SK-N-SH (cell line): ENCODE results near the gene COL5A1. TPM values are rescaled to one million over a fixed set of nuclear protein-coding genes. Genes with fewer than 3 reads are reported as not detected.

Experiments used
- CTCF ChIA-PET: fragments of 300-600, 350-600 bp; formaldehyde crosslinking; extraction: SDS; loops from one replicate; lab custom pipeline; 2021; lab: Yijun Ruan, JAX
- POLR2A ChIA-PET: fragments of 350-600 bp; sonication (Branson Sonifier 250); formaldehyde crosslinking; extraction: SDS; loops from one replicate; lab custom pipeline; 2020; ENCODE audit warnings: antibody characterized with exemption, inconsistent platforms; lab: Yijun Ruan, JAX
- DNase-seq: peaks from one replicate; pipeline ENCODE4 v3.0.0; 2012
- H2AFZ ChIP-seq: fragments of 200-600 bp; sonication (generic); 2 replicates; pipeline ENCODE4 v1.8.1; 2016; ENCODE audit warnings: antibody characterized with exemption, mild to moderate bottlenecking, low read depth
- H3F3A ChIP-seq: fragments of 200-600 bp; sonication (generic); replicated peaks from 2 replicates; pipeline ENCODE3; 2016; ENCODE audit warnings: antibody characterized with exemption, mild to moderate bottlenecking; ENCODE audit not compliant: insufficient read depth
- H3K27ac ChIP-seq, 2 experiments: fragments of 200-500 bp in 1 of 2; fragments of 200-600 bp in 1 of 2; sonication (Bioruptor generic) in 1 of 2; sonication (generic), shearing (Covaris generic) in 1 of 2; 2 replicates each; pipeline versions ENCODE4 v1.5.1 to v1.6.1; 2014 to 2016; ENCODE audit warnings: low read depth in 2 of 2, inconsistent platforms in 1 of 2, low read length in 1 of 2, mild to moderate bottlenecking in 1 of 2, mixed read lengths in 1 of 2
- H3K27me3 ChIP-seq: fragments of 200-600 bp; sonication (generic), shearing (Covaris generic); 2 replicates; pipeline ENCODE4 v1.6.1; 2016; ENCODE audit warnings: mixed run types; ENCODE audit not compliant: insufficient read depth
- H3K36me3 ChIP-seq, 2 experiments: fragments of 200-500 bp in 1 of 2; fragments of 200-600 bp in 1 of 2; sonication (Bioruptor generic) in 1 of 2; sonication (generic) in 1 of 2; replicated peaks in 1 of 2; 2 replicates each; pipeline versions ENCODE3 to v1.5.1; 2014 to 2016; ENCODE audit warnings: low read length in 1 of 2, mild to moderate bottlenecking in 1 of 2; ENCODE audit not compliant: insufficient read depth in 2 of 2, control insufficient read depth in 1 of 2
- H3K4me1 ChIP-seq, 2 experiments: fragments of 200-500 bp in 1 of 2; fragments of 200-600 bp in 1 of 2; sonication (Bioruptor generic) in 1 of 2; sonication (generic), shearing (Covaris generic) in 1 of 2; 2 replicates each; pipeline versions ENCODE4 v1.5.1 to v1.6.1; 2014 to 2016; ENCODE audit warnings: low read depth in 1 of 2, low read length in 1 of 2, mixed run types in 1 of 2; ENCODE audit not compliant: insufficient read depth in 2 of 2, control insufficient read depth in 1 of 2
- H3K4me2 ChIP-seq: fragments of 200-600 bp; sonication (generic), shearing (Covaris generic); 2 replicates; pipeline ENCODE4 v1.6.1; 2017; ENCODE audit warnings: mixed run types
- H3K4me3 ChIP-seq, 2 experiments: fragments of 200-500 bp in 1 of 2; fragments of 200-600 bp in 1 of 2; sonication (Bioruptor generic) in 1 of 2; sonication (generic), shearing (Covaris generic) in 1 of 2; 2 replicates each; pipeline versions ENCODE4 v1.5.1 to v1.8.1; 2014 to 2016; ENCODE audit warnings: low read depth in 2 of 2, inconsistent platforms in 1 of 2, low read length in 1 of 2, mild to moderate bottlenecking in 1 of 2, mixed read lengths in 1 of 2, moderate library complexity in 1 of 2
- H3K79me2 ChIP-seq: fragments of 200-600 bp; sonication (generic); 2 replicates; pipeline ENCODE4 v1.8.1; 2017; ENCODE audit warnings: mild to moderate bottlenecking; ENCODE audit not compliant: insufficient read depth
- H3K9ac ChIP-seq: fragments of 200-600 bp; sonication (generic); 2 replicates; pipeline ENCODE4 v1.6.1; 2017; ENCODE audit warnings: mixed run types
- H3K9me2 ChIP-seq: fragments of 200-600 bp; sonication (generic); 2 replicates; pipeline ENCODE4 v1.6.1; 2017; ENCODE audit warnings: mixed run types
- H3K9me3 ChIP-seq: fragments of 200-600 bp; sonication (generic); 2 replicates; pipeline ENCODE4 v1.6.1; 2017; ENCODE audit warnings: mixed run types, mild to moderate bottlenecking, moderate library complexity
- H4K20me1 ChIP-seq: fragments of 200-600 bp; sonication (generic); 2 replicates; pipeline ENCODE4 v1.6.1; 2017; ENCODE audit warnings: mild to moderate bottlenecking, mixed run types; ENCODE audit not compliant: insufficient read depth
- ELF1 ChIP-seq: IDR thresholded peaks from 2 replicates; pipeline ENCODE4 v1.4.0; 2012
- EP300 ChIP-seq, 2 experiments: IDR thresholded peaks; 2 replicates each; pipeline versions ENCODE4 v1.4.0 to v1.6.1; 2012; ENCODE audit warnings: borderline replicate concordance in 1 of 2, low read depth in 1 of 2, low read length in 1 of 2
- FOSL2 ChIP-seq: IDR thresholded peaks from 2 replicates; pipeline ENCODE4 v1.4.0; 2012; ENCODE audit warnings: low read depth, mild to moderate bottlenecking, moderate library complexity, borderline replicate concordance
- FOXJ3 ChIP-seq: sonication (generic); formaldehyde crosslinking; IDR thresholded peaks from 2 replicates; pipeline ENCODE4 v1.5.1; 2020; ENCODE audit warnings: mild to moderate bottlenecking, missing genetic modification reagents
- FOXM1 ChIP-seq: IDR thresholded peaks from 2 replicates; pipeline ENCODE4 v1.4.0; 2012; ENCODE audit warnings: low read depth, mild to moderate bottlenecking
- GABPA ChIP-seq: IDR thresholded peaks from 2 replicates; pipeline ENCODE4 v1.4.0; 2012; ENCODE audit warnings: low read depth, mild to moderate bottlenecking
- MAX ChIP-seq: IDR thresholded peaks from 2 replicates; pipeline ENCODE4 v1.4.0; 2012; ENCODE audit warnings: low read depth
- MEF2A ChIP-seq: IDR thresholded peaks from 2 replicates; pipeline ENCODE4 v1.4.0; 2012; ENCODE audit warnings: low read depth, borderline replicate concordance
- POLR2AphosphoS5 ChIP-seq: IDR thresholded peaks from 2 replicates; pipeline ENCODE4 v1.6.1; 2012; ENCODE audit warnings: low read depth, low read length
- RAD21 ChIP-seq: IDR thresholded peaks from 2 replicates; pipeline ENCODE4 v1.6.1; 2012; ENCODE audit warnings: mild to moderate bottlenecking, low read length
- RCOR1 ChIP-seq: fragments of 150-350 bp; IDR thresholded peaks from 2 replicates; pipeline ENCODE4 v1.6.1; 2017; ENCODE audit warnings: antibody characterized with exemption, low read length
- REST ChIP-seq: IDR thresholded peaks from 2 replicates; pipeline ENCODE4 v1.6.1; 2012; ENCODE audit warnings: mild to moderate bottlenecking, low read depth, low read length, moderate library complexity
- RXRA ChIP-seq: IDR thresholded peaks from 2 replicates; pipeline ENCODE4 v1.4.0; 2012; ENCODE audit warnings: low read depth, mild to moderate bottlenecking, borderline replicate concordance
- SMC3 ChIP-seq: IDR thresholded peaks from 2 replicates; pipeline ENCODE4 v1.6.1; 2012; ENCODE audit warnings: low read depth, low read length, improper control_type of control experiment
- TAF1 ChIP-seq: IDR thresholded peaks from 2 replicates; pipeline ENCODE4 v1.6.1; 2012; ENCODE audit warnings: low read depth, mild to moderate bottlenecking, low read length, moderate library complexity, borderline replicate concordance
- TCF12 ChIP-seq: IDR thresholded peaks from 2 replicates; pipeline ENCODE4 v1.4.0; 2012
- TEAD4 ChIP-seq: IDR thresholded peaks from 2 replicates; pipeline ENCODE4 v1.4.0; 2012; ENCODE audit warnings: mild to moderate bottlenecking, borderline replicate concordance; ENCODE audit not compliant: insufficient read depth
- USF1 ChIP-seq: IDR thresholded peaks from 2 replicates; pipeline ENCODE4 v1.4.0; 2012; ENCODE audit warnings: low read depth, borderline replicate concordance
- USF2 ChIP-seq: fragments of 150-350 bp; IDR thresholded peaks from 2 replicates; pipeline ENCODE4 v1.6.1; 2017; ENCODE audit warnings: antibody characterized with exemption, low read length, low read depth, borderline replicate concordance
- WGBS: methylation state at CpG from one replicate; pipeline ENCODE4 v1.1.6; 2017; ENCODE audit warnings: low lambda C conversion rate; 5-methylcytosine and 5-hydroxymethylcytosine counted together
- polyA plus RNA-seq, 3 experiments: library from polyadenylated mRNA; depleted of rRNA; stranded (reverse); fragments of >200 nt; gene quantifications; 2 replicates each; pipeline ENCODE4 v1.2.3, GENCODE V29; 2012
- TF ChIP-seq, protein P1 (sequence below): fragments of 150-350 bp; IDR thresholded peaks from 2 replicates; pipeline ENCODE4 v1.6.1; 2016; ENCODE audit warnings: mild to moderate bottlenecking, low read depth, low read length

The COL5A1 gene
- polyA plus RNA-seq, 1 of the 3 experiments (the other 2 are of a cell fraction) = 73.8 TPM

- no peak for DNase-seq
- POLR2A ChIA-PET = no interaction called here
- Histone ChIP-seq H3K36me3 (no peaks in the 10 kb centered on the region), H3K4me3 (no peak overlapping the region), H3K9me2 (no peaks in the 10 kb centered on the region), H3K4me2 (no peak overlapping the region), H3K9me3 (no peaks in the 10 kb centered on the region), H3F3A (no peaks in the 10 kb centered on the region), H3K27me3 (peaks cover 7% of the 10 kb centered on the region; the same call in 1 of the 2 replicates), H3K9ac (no peak overlapping the region), H4K20me1 (no peaks in the 10 kb centered on the region), H3K4me1 (no peaks in the 10 kb centered on the region), H3K79me2 (no peaks in the 10 kb centered on the region), H2AFZ (no peak overlapping the region), H3K27ac (no peak overlapping the region)
- WGBS = 85% methylated on average over 3 of the region's 24 CpGs
- TF ChIP-seq USF1 (no peak), RXRA (no peak), TCF12 (no peak), POLR2AphosphoS5 (no peak), USF2 (no peak), EP300 (IDR thresholded peaks at IDR 0.05; ENCODE audit: borderline replicate concordance in 1 of 2, low read depth in 1 of 2, low read length in 1 of 2) (no peak), FOSL2 (no peak), MAX (no peak), TEAD4 (no peak), GABPA (no peak)
- TF ChIP-seq, protein P1, sequence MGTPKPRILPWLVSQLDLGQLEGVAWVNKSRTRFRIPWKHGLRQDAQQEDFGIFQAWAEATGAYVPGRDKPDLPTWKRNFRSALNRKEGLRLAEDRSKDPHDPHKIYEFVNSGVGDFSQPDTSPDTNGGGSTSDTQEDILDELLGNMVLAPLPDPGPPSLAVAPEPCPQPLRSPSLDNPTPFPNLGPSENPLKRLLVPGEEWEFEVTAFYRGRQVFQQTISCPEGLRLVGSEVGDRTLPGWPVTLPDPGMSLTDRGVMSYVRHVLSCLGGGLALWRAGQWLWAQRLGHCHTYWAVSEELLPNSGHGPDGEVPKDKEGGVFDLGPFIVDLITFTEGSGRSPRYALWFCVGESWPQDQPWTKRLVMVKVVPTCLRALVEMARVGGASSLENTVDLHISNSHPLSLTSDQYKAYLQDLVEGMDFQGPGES = no peak
- CTCF ChIA-PET = no interaction called here
Observed at GRCh38 chr9:134885679-134886412, 244.2 kb downstream of the COL5A1 start.

- no peak overlapping the region for H3K27ac ChIP-seq
- peaks cover 7% of the 10 kb centered on the region; the same call in 1 of the 2 replicates for H3K27me3 ChIP-seq
- H2AFZ ChIP-seq = no peak overlapping the region
- no peaks in the 10 kb centered on the region for H3K9me2 ChIP-seq
- no peaks in the 10 kb centered on the region for H3K4me1 ChIP-seq
- CTCF ChIA-PET = no interaction called here
- H3K9ac ChIP-seq = no peak overlapping the region
- no peaks in the 10 kb centered on the region for H3K79me2 ChIP-seq
- no peaks in the 10 kb centered on the region for H3F3A ChIP-seq
- H3K36me3 ChIP-seq = no peaks in the 10 kb centered on the region
- no peaks in the 10 kb centered on the region for H4K20me1 ChIP-seq
- DNase-seq = no peak
- 58% methylated on average over 11 of the region's 11 CpGs for WGBS
- H3K4me2 ChIP-seq = no peak overlapping the region
- H3K9me3 ChIP-seq = no peaks in the 10 kb centered on the region
- POLR2A ChIA-PET = no interaction called here
- H3K4me3 ChIP-seq = no peak overlapping the region
- TF ChIP-seq ELF1 = no peak
- TF ChIP-seq RCOR1 = no peak
- TF ChIP-seq FOXM1 = no peak
- TF ChIP-seq SMC3 = no peak
- no peak for TF ChIP-seq TAF1
- no peak for TF ChIP-seq MEF2A
- TF ChIP-seq REST = no peak
- no peak for TF ChIP-seq FOXJ3
- no peak for TF ChIP-seq RAD21
- TF ChIP-seq, protein P1 = no peak
- TF ChIP-seq FOSL2 = no peak
- TF ChIP-seq GABPA = no peak
Observed at GRCh38 chr9:134886413-134886913, 244.9 kb downstream of the COL5A1 start.
